Panc1 (cell line): ENCODE results near the gene S100A6. TPM values are rescaled to one million over a fixed set of nuclear protein-coding genes. Genes with fewer than 3 reads are reported as not detected.

Experiments used
- ATAC-seq: fragments of 200-7000 bp; cut with Tn5 transposase; 2 replicates; pipeline ENCODE4 v1.9.1; 2020; ENCODE audit warnings: mild to moderate bottlenecking, moderate library complexity
- BruUV-seq: library from RNA; stranded (reverse); fragments of 400-500 nt; replicated peaks from 2 replicates; lab custom pipeline; 2021; lab: Mats Ljungman, UMichigan
- CTCF ChIA-PET: fragments of 300-600 bp; sonication (Branson Sonifier 250); formaldehyde crosslinking; loops from one replicate; lab custom pipeline; 2022; ENCODE audit warnings: antibody characterized with exemption; lab: Charles Lee
- POLR2A ChIA-PET: fragments of 300-600 bp; sonication (Branson Sonifier 250); formaldehyde crosslinking; loops from one replicate; lab custom pipeline; 2022; ENCODE audit warnings: antibody characterized with exemption; lab: Charles Lee
- DNase-seq: peaks from one replicate; pipeline ENCODE4 v3.0.0-alpha.2; 2010; ENCODE audit warnings: low read depth, low spot score
- H3K27ac ChIP-seq: 2 replicates; pipeline ENCODE4 v1.5.1; 2011; ENCODE audit warnings: mild to moderate bottlenecking, low read length, inconsistent platforms
- H3K27me3 ChIP-seq: fragments of 200-500 bp; sonication (Bioruptor generic); 2 replicates; pipeline ENCODE4 v1.6.0; 2014; ENCODE audit warnings: low read length, inconsistent platforms; ENCODE audit not compliant: control insufficient read depth, insufficient read depth
- H3K36me3 ChIP-seq: fragments of 200-500 bp; sonication (Bioruptor generic); 2 replicates; pipeline ENCODE4 v1.5.1; 2014; ENCODE audit warnings: inconsistent platforms, mild to moderate bottlenecking, low read length, moderate library complexity; ENCODE audit not compliant: control insufficient read depth, insufficient read depth
- H3K4me1 ChIP-seq: 2 replicates; pipeline ENCODE4 v1.5.1; 2011; ENCODE audit warnings: inconsistent platforms, mild to moderate bottlenecking, low read length, moderate library complexity; ENCODE audit not compliant: control insufficient read depth, insufficient read depth
- H3K4me3 ChIP-seq, 2 experiments: 2 replicates each; pipeline ENCODE4 v1.5.1; 2011 to 2012; ENCODE audit warnings: low read depth in 2 of 2, low read length in 2 of 2, mild to moderate bottlenecking in 2 of 2, inconsistent platforms in 1 of 2, moderate library complexity in 1 of 2
- H3K9me3 ChIP-seq: fragments of 200-500 bp; sonication (Bioruptor generic); 2 replicates; pipeline ENCODE4 v1.5.1; 2014; ENCODE audit warnings: low read depth, mild to moderate bottlenecking, inconsistent platforms, low read length, moderate library complexity; ENCODE audit not compliant: control insufficient read depth, insufficient read depth
- POLR2AphosphoS5 ChIP-seq: IDR thresholded peaks from 2 replicates; pipeline ENCODE4 v1.6.1; 2012; ENCODE audit warnings: mild to moderate bottlenecking, low read depth, low read length, moderate library complexity
- SIN3A ChIP-seq: IDR thresholded peaks from 2 replicates; pipeline ENCODE4 v1.6.1; 2012; ENCODE audit warnings: low read depth, mild to moderate bottlenecking, low read length, moderate library complexity, borderline replicate concordance; ENCODE audit not compliant: insufficient read depth
- TCF7L2 ChIP-seq: IDR thresholded peaks from 2 replicates; pipeline ENCODE4 v1.6.1; 2011; ENCODE audit warnings: mild to moderate bottlenecking, low read depth, low read length, inconsistent platforms
- in situ Hi-C: cut with HindIII; loops from 2 replicates; pipeline ENCODE4 v1.10.0; 2016; ENCODE audit warnings: low sequenced_read_pairs, low pct_unique_long_range_greater_than_20kb
- intact Hi-C: fragments of 100-400 bp; cut with micrococcal nuclease; formaldehyde crosslinking; loops from one replicate; pipeline ENCODE4 v1.10.0; 2022; ENCODE audit not compliant: unreplicated experiment
- total RNA-seq: library from RNA; stranded (reverse); gene quantifications from one replicate; pipeline ENCODE4 v1.2.1, GENCODE V29; 2021; ENCODE audit not compliant: unreplicated experiment
- TF ChIP-seq, protein P1 (sequence below): fragments of 450-650 bp; IDR thresholded peaks from 2 replicates; pipeline ENCODE4 v1.5.1; 2017; ENCODE audit warnings: mild to moderate bottlenecking
- TF ChIP-seq, protein P2 (sequence below), 2 experiments: IDR thresholded peaks; 2 replicates each; pipeline ENCODE4 v1.6.1; 2011 to 2012; ENCODE audit warnings: low read depth in 2 of 2, control low read depth in 1 of 2, low read length in 1 of 2, mild to moderate bottlenecking in 1 of 2, moderate library complexity in 1 of 2; ENCODE audit not compliant: insufficient read depth in 1 of 2

S100A6 gene
- total RNA-seq, 1 experiment from 2014 or later, result 1,986 TPM

DNA sequence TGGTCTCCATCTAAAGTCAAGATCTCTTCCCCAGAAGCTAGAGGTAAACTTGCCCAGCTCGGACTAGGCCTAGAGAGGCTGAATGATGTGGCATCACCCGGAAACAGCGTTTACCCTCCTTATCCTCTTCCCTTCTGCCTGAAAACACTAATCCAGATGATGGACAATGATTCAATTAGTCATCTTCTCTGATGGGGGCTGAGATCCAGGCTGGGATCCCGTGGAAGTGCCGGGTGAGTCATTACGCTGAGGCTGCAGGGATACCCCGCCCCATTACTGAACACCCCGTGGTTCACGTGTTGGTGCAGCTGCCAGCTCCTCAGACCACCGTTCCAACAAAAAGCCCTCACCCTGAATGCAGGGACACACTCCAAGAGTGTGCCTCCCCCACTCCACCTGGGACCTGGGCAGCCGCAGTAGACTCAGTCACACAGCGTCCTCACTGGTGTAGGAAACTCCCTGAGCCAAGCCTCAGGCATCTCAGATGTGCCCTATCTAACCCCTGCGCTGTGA is 2.0 kb downstream of the S100A6 start:
- no peaks in the 10 kb centered on the region for H3K9me3 ChIP-seq
- POLR2A ChIA-PET, result interaction anchor here (1.0 kb wide), 1 partner anchor 101 kb away, joined by 4 read pairs; no protein-coding TSS in a partner anchor

GRCh38 chr1:153532769-153533599 is 2.8 kb downstream of the S100A6 start:
- Histone ChIP-seq H3K36me3 (no peaks in the 10 kb centered on the region; the same call in 1 of the 2 replicates), H3K27ac (peak overlapping the region; percentile 91), H3K27me3 (no peaks in the 10 kb centered on the region), H3K4me1 (peaks cover 36% of the 10 kb centered on the region), H3K9me3 (no peaks in the 10 kb centered on the region), H3K4me3 (peak overlapping the region; percentile 75 to 86)
- TF ChIP-seq, protein P1, sequence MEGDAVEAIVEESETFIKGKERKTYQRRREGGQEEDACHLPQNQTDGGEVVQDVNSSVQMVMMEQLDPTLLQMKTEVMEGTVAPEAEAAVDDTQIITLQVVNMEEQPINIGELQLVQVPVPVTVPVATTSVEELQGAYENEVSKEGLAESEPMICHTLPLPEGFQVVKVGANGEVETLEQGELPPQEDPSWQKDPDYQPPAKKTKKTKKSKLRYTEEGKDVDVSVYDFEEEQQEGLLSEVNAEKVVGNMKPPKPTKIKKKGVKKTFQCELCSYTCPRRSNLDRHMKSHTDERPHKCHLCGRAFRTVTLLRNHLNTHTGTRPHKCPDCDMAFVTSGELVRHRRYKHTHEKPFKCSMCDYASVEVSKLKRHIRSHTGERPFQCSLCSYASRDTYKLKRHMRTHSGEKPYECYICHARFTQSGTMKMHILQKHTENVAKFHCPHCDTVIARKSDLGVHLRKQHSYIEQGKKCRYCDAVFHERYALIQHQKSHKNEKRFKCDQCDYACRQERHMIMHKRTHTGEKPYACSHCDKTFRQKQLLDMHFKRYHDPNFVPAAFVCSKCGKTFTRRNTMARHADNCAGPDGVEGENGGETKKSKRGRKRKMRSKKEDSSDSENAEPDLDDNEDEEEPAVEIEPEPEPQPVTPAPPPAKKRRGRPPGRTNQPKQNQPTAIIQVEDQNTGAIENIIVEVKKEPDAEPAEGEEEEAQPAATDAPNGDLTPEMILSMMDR, result peak; percentile 96
- TF ChIP-seq, protein P2, sequence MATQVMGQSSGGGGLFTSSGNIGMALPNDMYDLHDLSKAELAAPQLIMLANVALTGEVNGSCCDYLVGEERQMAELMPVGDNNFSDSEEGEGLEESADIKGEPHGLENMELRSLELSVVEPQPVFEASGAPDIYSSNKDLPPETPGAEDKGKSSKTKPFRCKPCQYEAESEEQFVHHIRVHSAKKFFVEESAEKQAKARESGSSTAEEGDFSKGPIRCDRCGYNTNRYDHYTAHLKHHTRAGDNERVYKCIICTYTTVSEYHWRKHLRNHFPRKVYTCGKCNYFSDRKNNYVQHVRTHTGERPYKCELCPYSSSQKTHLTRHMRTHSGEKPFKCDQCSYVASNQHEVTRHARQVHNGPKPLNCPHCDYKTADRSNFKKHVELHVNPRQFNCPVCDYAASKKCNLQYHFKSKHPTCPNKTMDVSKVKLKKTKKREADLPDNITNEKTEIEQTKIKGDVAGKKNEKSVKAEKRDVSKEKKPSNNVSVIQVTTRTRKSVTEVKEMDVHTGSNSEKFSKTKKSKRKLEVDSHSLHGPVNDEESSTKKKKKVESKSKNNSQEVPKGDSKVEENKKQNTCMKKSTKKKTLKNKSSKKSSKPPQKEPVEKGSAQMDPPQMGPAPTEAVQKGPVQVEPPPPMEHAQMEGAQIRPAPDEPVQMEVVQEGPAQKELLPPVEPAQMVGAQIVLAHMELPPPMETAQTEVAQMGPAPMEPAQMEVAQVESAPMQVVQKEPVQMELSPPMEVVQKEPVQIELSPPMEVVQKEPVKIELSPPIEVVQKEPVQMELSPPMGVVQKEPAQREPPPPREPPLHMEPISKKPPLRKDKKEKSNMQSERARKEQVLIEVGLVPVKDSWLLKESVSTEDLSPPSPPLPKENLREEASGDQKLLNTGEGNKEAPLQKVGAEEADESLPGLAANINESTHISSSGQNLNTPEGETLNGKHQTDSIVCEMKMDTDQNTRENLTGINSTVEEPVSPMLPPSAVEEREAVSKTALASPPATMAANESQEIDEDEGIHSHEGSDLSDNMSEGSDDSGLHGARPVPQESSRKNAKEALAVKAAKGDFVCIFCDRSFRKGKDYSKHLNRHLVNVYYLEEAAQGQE (IDR thresholded peaks at IDR 0.05; ENCODE audit: insufficient read depth in 1 of 2, low read depth in 2 of 2, low read length in 1 of 2), result 0 out of 4 replicates have a peak, but pooled peaks of 1 of the 2 experiments have one; percentile 40
- TF ChIP-seq SIN3A (peak; percentile 67; the same call in 1 of the 2 replicates), TCF7L2 (peak; percentile 75; the same call in 1 of the 2 replicates), POLR2AphosphoS5 (peak; percentile 52; the same call in 1 of the 2 replicates)
- ChIA-PET CTCF (interaction anchor here (0.7 to 2.6 kb wide), 15 partner anchors 8 to 101 kb away, joined by 3 to 16 read pairs (median 6); partner anchors contain the start of genes CHTOP, S100A13, S100A14 and S100A2), POLR2A (interaction anchor here (0.5 to 1.0 kb wide), 5 partner anchors 32 to 196 kb away, joined by 4 to 8 read pairs (median 5); partner anchors contain the start of genes S100A13 and S100A2)
- ATAC-seq (peak; percentile 61), DNase-seq (no peak)
- intact Hi-C loops, result loop anchor here (1.0 kb wide), 1 partner anchor 35 kb away; no protein-coding TSS in a partner anchor
- no TSS peak for BruUV-seq
- in situ Hi-C loops, result no loop called here

More for the DNA sequence above, 2.0 kb downstream of the S100A6 start:
- TF ChIP-seq, protein P1, result no peak
- TF ChIP-seq, protein P2 (IDR thresholded peaks at IDR 0.05; ENCODE audit: insufficient read depth in 1 of 2, low read depth in 2 of 2, low read length in 1 of 2), result no peak
- TF ChIP-seq TCF7L2 (no peak), POLR2AphosphoS5 (peak; percentile 74; the same call in 1 of the 2 replicates), SIN3A (peak; percentile 46; the same call in 1 of the 2 replicates)
- ATAC-seq, result peak; percentile 26
- H3K27ac ChIP-seq, result peak overlapping the region; percentile 91
- in situ Hi-C loops, result no loop called here
- peak overlapping the region; percentile 75 to 86 for H3K4me3 ChIP-seq
- DNase-seq, result peak; percentile 86
- BruUV-seq, result no TSS peak
- CTCF ChIA-PET, result interaction anchor here (0.7 to 2.6 kb wide), 12 partner anchors 9 to 100 kb away, joined by 3 to 16 read pairs (median 6); partner anchors contain the start of genes CHTOP, S100A14, S100A3 and S100A4
- no peaks in the 10 kb centered on the region; the same call in 1 of the 2 replicates for H3K36me3 ChIP-seq
- H3K4me1 ChIP-seq, result peaks cover 43% of the 10 kb centered on the region
- H3K27me3 ChIP-seq, result no peaks in the 10 kb centered on the region
- intact Hi-C loops, result loop anchor here (1.0 kb wide), 1 partner anchor 35 kb away; no protein-coding TSS in a partner anchor
